Stimulated activated CD8-positive, alpha-beta memory T cell treated with anti-CD3 and anti-CD28 coated beads, Interleukin-15, amount 100 ng/mL, for 1 hour (primary cell): Measurements from ENCODE around the gene LDB2.
"Not testable (repeated sequence)": the region's sequence is repeated elsewhere in the genome, so short reads cannot be mapped to it uniquely, and the experiment has no call there.

Source experiments
- DNase-seq: peaks from one replicate; pipeline ENCODE4 v3.0.0-alpha.2; 2020; ENCODE audit warnings: low read depth

The LDB2 gene

DNA sequence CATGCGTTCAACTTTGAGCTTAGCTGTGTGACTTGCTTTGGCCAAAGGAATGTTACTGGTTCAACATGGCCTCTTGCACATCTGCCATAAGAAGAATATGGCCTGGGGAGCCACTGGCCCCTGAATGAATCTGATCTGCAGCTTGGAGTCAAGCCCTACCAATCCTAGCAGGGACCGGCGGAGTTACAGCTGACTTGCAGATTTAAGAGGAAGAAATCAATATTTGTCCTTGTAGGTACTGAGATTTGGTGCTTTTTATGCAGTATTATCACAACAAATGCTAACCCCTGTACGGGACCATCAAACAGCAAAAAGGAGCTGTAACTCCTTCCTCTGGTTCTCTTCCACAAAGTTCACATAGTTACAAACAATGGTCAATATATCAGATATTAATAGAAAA, 252.0 kb downstream of the LDB2 start:
- no peak for DNase-seq

DNA sequence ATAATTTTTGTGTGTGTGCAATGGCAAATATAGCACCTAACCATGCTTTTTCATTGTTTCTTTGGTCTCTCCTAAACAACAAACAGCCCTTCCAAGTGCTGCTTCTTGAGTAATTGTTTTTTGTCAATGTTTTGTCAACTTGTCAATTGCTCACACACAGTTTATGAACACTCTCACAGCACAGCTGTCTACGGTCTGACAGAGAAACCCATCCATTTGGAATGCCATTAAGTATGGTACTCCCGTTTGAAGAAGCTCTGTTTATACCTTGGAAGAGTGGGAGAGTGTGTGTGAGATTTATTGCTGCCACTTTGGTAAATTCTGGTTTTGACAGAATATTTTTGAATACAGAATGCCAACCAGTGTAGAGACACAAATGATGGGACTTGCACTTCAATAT, 254.6 kb downstream of the LDB2 start:
- DNase-seq: no peak

DNA sequence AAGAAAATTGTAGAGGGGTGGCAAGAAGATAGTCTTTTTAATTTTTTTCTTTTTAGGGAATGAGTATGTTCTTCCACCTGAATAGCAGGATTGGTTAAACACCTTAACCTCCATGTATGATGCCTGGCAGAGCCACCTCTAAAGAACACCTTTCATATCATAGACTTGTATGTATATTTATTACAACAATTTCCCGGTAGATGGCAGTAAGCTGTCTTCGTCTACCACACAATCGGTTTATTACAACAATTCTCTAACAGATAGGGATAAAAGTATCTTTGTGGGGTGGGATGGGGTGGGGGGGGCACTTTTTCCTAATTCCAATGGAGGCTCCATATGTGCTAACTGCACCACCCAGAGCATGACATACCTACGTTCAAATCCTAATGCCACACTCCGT, 255.5 kb downstream of the LDB2 start:
- DNase-seq: no peak

DNA sequence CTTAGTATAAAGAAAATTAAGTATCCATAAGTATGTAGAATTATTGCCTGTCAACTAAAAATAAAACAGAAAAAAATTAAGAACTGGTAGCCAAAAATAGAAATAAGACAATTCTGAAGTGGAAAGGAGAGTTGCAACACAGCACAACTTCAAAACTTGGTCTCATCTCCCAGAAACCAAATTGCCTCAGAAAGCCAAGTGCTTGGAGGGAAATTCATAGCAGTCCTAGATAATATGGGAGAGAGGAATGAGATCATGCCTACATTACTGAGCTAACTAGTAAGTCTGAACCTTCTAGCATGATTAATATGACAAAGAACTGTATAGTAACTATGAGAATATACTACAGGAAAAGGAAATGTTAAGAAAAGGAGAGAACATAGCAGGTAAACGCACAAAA, 256.5 kb downstream of the LDB2 start:
- no peak for DNase-seq

DNA sequence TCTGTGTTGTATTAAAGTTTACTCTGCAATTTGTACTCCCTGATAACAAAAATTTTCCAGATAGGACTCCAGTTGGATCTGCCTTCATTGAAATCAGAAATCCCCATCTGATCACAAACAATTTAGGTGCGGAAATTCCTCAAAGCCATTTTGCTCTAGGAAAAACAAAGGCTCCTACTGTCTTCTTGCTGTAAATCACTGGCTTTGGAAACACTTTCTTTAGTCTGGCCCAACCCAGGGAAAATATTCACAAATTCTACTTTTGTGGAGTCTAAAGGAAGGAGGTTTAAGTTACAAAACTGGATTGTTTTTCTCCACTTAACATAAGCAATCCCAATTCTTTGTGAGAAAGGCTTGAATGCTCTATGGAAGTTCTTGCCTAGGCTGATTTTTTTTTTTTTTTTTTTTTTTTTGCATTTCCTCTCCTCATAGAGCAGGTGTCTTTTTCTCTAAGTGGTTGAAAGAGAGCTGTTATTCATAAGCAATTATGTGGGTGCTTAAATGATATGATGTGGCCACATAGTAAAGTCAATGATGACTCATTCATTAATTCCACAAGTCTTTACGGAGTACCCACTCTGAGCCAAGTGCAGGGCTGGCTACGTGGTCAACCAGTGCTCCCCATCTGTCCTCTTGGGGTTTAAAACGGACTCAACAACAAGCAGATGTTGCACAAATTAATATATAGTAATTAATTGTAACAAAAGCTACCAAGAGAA, 261.4 kb downstream of the LDB2 start:
- DNase-seq: no peak

DNA sequence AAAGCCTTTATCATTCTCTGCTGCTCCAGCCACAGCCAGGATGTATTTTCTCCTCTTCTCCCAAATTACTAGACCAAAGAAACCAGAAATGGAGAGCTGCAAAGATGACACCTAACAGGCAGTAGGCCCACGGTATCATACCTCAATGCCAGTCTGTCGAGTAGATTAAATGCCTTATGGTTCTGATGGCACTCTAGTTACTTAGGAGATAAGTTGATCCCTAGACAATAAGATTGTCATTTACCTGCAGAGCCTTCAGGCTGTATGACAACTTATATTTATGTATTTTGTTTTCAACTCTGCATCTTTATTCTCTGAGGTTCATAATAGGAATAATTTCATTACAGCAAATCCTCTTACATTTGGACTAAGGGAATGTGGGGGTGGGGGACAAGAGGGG, 262.1 kb downstream of the LDB2 start:
- DNase-seq: no peak

DNA sequence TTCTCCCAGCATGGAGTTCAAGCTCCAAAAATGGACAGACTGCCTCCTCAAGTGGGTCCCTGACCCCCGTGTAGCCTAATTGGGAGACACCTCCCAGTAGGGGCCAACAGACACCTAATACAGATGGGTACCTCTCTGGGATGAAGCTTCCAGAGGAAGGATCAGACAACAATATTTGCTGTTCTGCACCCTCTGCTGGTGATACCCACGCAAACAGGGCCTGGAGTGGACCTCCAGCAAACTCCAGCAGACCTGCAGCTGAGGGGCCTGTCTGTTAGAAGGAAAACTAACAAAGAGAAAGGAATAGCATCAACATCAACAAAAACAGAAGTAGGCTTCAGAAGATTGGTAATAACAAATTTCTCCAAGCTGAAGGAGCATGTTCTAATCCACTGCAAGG, 269.2 kb downstream of the LDB2 start:
- not testable (repeated sequence) for DNase-seq

DNA sequence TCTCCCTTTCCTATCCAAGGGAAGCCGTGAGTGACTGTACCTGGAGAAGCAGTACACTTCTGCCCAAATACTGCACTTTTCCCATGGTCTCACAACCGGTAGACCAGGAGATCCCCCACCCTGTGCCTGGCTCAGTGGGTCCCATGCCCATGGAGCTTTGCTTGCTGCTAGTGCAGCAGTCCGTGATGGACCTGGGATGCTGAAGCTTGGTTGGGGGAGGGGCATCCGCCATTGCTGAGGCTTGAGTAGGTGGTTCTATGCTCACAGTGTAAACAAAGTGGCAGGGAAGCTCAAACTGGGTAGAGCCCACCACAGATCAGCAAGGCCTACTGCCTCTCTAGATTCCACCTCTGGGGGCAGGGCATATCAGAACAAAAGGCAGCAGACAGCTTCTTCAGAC, 269.6 kb downstream of the LDB2 start:
- not testable (repeated sequence) for DNase-seq

DNA sequence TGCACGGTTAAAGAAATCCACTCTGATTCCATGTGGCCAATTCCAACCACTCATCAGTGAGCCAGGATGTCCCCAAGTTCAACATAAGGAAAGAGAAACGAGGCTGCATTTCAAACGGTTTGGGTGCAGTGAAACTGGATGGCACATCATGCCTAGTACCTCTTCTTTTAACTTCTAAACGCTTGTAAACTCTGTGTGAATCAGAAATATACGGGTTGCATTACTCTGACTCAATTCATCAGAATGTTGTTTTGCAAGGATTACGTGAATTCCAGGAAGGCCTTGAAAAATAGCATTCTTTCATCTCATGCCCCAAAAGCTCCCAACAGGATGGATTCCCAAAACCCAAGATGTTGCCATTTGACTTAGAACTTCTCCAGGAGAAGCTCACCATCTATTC, 270.4 kb downstream of the LDB2 start:
- no peak for DNase-seq

DNA sequence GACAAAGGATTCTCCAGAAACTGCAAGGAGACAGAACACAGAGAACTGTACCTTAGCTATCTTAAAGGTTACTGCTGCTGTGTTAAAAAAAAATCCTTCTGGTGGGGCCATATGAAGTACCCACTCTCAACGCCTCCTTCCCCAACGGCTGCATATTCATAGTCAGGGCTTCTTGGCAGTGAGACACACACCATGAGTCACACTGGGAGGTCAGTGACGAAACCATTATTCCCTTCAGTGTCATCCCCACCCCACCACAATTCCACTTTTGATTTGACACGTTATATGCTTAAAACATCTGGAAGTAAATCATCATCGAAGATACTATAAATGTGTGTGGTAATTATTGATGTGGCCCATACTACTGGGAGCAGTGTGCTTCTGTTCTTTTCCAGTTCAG, 271.5 kb downstream of the LDB2 start:
- DNase-seq: no peak

DNA sequence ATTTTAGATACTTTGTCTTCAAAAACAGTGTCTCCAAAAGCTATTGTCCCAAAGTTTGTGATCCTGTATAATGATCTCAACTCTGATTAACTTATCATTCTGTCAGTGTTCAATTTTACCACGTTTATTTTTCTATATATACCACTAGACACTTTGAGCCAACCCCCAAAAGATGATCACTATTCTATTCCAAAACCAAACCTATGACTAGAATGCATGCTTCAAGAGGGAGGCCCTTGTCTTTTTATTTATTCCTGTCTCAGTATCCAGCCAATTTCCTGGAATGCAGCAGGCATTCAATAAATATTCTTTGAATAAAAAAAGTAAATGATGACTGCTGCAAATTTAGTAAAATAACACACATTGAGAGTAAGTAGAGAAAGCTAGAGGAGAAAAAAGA, 275.6 kb downstream of the LDB2 start:
- no peak for DNase-seq

DNA sequence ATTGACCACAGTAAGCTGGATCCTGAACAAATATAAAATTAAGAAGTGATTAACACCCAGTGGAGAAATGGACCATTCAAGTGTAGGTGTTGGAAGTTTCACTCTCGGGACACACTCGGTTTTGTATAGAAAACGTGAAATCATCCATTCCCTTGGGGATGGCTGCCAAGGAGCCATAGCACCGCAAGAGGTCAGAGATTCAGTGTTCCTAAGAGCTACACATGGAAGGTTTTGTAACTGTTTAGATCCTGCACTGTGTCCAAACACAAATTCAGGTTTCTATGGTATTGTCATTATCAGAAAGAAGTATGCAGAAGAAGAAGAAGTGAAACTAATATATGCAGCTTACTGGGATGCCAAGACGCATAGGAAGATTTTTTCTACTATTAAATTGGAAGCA, 281.0 kb downstream of the LDB2 start:
- no peak for DNase-seq

DNA sequence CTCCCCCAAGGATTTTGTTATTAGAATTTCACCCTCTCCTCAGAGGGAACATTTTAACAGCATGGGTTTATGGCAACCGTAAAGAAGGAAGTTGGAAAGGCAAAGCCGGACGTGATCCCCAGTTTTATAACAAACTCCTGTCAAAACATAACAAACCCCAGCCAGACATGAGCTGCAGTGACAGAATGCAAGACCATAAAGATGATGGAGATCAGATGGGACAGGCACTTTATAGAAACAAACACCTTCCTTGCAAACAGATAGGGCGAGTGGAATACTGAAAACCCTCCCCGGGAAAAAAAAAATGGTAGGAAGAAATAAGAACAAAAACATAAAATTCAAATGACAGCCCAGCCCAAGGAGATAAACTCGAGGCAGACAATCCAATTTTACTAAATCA, 281.4 kb downstream of the LDB2 start:
- DNase-seq: no peak

DNA sequence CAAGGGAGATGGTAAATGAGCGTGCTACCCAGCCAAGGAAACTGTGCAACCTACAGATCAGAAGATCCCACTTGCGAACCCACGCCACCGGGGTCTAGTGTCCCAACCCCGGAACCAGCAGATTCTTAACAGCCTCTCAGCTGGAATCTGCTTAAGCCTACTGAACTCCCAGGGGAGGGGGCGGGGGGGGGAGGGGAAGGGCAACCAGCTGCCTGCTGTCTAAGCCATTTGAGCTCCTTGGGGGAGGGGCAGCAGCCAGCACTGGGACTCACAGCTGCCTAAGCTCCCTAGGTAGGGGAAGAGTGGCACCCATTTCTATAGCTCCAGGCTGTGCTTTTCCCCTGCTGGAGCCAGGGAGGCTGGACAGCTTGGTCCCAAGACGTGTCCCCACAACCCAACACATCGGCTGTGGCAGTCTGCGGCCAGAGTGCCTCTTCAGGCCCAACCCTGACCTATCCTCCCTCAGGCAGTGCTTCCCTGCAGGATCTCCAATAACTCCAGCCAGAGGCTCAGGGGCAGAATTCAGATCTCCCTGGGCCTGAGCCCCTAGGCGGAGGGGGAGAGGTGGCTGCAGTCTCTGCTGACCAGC, 289.2 kb downstream of the LDB2 start:
- no peak for DNase-seq

DNA sequence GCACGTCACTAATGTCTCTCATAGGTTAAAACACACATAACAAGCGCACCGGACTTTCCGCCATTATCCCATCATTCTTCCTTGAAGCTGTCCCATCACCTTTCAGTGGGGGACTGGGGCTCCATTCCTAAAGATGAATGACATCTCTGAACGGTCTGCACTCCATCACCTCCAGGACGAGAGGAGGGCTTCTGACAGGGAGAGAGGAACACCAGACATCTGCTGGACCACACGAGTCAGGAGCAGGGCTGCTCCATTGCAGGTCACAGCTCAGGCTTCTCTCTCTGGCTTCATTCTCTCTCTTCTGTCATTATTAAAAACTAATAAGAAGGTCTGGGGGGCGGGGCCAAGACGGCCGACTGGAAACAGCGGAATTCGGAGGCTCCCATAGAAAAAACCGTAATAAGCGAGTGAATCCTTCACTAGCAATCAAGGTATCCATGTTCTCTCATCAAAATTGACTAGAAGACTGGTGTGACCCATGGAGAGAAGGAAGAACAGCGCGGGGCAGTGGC, 289.8 kb downstream of the LDB2 start:
- DNase-seq: no peak

DNA sequence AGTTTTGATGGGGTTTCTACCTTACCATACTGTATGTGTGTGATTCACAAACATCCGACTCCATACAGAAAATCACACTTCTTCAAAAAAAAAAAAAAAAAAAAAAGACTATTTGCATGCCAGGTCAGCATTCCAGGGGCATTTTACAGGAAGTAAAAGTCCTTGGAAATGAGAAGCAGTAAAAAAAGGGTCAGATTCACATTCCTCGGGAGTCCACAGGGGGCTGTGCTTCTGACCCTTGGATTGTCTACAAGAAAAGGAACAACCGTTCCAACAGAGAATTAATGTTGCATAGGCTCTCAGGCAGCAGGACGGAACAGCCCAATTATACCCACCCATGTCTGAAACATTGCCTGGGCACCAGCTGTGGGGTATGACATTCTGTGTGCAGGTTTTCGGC, 290.3 kb downstream of the LDB2 start:
- no peak for DNase-seq

DNA sequence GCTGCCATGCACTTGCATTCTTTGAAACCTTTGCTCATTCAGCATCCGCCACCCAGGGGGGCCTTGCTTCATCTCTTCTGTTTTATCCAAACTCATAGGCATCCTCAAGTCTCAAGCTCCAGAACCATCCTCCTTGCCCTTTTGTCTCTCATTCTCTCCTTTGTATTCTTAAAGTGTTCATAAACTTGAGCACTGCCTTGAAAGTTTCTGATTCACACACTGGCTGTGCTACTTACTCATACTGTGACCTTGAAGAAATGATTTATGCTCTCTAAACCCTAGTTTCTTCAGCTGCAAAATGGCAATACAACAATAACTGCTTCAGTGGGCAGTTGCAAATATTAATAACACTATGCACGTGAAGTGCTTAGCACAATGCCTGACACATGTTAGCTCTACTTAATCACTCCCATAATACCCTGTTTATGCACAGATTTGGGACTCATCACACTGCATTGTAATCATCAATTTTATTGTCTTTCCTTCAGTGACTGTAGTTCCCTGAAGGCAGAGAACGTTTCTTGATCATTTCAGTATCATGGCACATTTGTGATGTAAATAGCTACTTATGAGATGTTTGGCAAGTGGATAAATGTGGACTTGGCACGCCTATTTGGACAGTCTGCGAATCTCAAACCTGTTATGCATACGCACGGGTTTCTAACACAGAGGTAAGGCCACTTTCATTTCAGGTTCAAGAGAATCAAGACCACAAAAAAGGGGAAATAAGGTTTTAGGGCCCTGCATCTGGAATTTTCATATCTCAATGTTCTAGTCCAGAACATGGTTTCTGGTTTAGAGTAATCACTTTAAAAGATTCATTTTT, 291.0 kb downstream of the LDB2 start:
- no peak for DNase-seq

DNA sequence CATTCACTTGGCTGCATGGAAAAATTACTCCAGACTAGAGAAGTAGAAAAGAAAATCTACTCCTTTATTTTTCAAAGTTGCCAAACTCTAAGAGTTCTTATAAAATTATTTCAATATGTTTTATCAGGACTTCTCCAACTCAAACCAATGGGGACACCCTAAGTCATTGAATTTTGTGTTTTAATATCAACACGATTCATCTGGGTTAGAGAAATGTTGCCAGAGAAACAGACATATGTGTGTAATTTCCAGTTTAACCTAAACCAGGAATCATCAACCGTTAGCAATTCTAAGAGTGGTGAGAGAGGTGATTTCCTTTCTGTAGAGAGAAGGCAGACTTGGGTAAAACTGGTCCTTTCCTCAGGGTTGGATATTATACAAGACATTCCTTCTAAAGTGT, 291.8 kb downstream of the LDB2 start:
- DNase-seq: no peak

DNA sequence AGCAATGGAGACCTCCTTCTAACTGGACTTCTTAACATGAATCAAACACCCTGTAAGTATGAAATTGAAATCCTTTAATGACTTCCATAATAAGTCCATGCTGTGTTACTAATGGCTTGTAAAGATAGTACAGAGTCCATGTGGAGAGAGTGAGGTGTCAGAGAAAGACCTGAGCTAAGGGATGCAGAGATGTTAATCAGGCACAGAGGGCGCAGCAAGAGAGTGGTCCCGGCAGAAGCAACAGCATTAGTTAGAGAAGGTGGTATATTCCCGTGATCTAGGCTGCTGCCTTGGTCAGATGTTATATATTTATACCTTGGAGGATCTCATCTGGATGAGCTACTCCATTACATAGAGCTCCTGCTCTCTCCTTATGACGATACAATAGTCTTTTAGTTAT, 295.3 kb downstream of the LDB2 start:
- no peak for DNase-seq

DNA sequence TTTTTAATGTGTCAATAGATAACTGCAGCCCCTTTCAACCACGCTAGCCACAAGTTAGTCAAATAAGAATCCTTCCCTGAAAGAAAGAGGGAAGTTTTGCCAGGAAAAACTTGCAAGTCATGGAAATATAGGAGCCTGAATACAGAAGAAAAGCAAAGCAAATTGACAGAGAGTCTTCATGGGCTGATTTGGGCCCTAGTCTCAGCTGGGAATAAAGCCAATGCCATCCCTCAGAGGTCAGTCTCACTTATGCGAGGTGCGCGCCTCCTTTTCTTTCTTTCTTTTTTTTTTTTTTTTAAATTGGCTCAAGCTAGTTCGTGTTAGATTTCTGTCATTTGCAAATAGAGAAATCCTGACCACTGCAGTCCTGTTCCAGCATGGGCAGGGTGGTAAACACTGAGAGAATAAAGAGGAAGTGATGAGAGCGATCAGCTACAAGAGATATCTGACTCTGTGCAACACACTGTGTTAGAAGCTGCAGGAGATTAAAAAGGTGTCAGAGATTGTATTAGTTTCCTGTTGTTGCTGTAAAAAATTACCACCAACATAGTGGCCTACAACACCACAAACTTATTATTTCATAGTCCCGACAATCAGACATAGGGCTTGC, 299.7 kb downstream of the LDB2 start:
- no peak for DNase-seq

DNA sequence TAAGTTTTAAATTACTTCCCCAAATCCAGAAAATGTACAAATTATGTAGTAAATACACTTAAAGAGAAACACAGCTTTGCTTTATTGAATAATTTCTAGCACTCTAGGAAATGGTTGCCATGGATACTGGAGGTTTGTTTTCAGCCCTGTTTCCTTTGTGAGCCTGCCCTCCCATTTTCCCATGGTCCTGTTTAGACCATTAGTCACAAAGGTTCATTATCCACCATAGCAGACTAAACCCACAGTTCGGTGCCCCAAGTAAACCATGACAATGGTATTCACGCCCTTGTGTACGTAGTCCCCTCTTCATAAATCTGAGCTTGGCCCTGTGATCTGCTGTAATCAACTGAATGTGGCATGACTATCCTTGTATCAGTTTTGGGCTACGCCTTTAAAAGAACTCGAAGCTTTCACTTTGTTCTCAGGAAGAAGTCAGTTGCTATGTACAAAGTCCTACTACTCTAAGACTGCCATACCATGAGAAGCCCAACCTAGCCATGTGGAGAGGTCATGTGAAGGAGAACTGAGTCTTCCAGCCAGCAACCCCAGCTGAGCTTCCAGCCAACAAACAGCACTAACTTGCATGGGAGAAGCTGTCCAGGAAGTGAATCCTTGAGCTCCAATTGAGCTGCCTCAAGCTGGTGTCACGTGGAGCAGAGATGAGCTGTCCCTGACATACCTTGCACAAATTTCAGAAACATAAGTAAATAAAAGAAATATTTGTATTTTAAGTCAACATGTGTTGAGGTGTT, 300.4 kb downstream of the LDB2 start:
- DNase-seq: no peak

DNA sequence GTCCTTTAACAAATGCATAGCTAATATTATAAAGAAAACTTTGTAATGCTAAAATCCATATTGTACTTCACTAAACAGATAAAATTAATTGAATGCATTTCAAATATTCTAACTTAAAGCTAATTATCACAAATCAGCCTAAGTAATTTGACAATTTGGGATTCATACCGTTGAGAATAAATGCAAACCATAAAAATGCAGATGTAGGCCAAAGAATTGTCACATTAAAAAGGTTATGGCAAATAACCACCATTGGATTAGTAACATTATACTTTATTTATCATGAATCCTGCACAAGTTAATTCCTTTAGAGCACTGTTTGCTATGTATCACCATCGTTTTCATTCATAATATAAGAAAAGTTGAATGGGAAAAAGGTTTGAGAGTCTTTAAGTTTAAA, 301.0 kb downstream of the LDB2 start:
- DNase-seq: no peak
